OCI-LY1 (cell line): Measurements from ENCODE around the gene RILPL2.

ENCODE experiments used
- H2AFZ ChIP-seq: fragments of 200-600 bp; sonication (generic), shearing (Covaris generic); 2 replicates; pipeline ENCODE4 v1.6.0; 2014; ENCODE audit warnings: antibody characterized with exemption, mild to moderate bottlenecking, low read length
- H3F3A ChIP-seq: fragments of 200-600 bp; sonication (generic), shearing (Covaris generic); 2 replicates; pipeline ENCODE4 v1.6.0; 2014; ENCODE audit warnings: mild to moderate bottlenecking, antibody characterized with exemption, low read length, moderate library complexity; ENCODE audit not compliant: insufficient read depth
- H3K27ac ChIP-seq: fragments of 200-600 bp; sonication (generic); 2 replicates; pipeline ENCODE4 v1.5.1; 2014; ENCODE audit warnings: low read length, mixed run types, mild to moderate bottlenecking, low read depth; ENCODE audit not compliant: poor library complexity, severe bottlenecking
- H3K27me3 ChIP-seq: fragments of 200-600 bp; sonication (generic); 2 replicates; pipeline ENCODE4 v1.6.0; 2014; ENCODE audit warnings: antibody characterized with exemption, mild to moderate bottlenecking, low read length, moderate library complexity; ENCODE audit not compliant: insufficient read depth
- H3K36me3 ChIP-seq: fragments of 200-600 bp; sonication (generic); 2 replicates; pipeline ENCODE4 v1.6.1; 2014; ENCODE audit warnings: mild to moderate bottlenecking, antibody characterized with exemption, low read length, moderate library complexity, mixed read lengths; ENCODE audit not compliant: insufficient read depth
- H3K4me1 ChIP-seq: fragments of 200-600 bp; sonication (generic); 2 replicates; pipeline ENCODE4 v1.5.1; 2014; ENCODE audit warnings: mild to moderate bottlenecking, low read length, moderate library complexity; ENCODE audit not compliant: insufficient read depth, severe bottlenecking
- H3K4me2 ChIP-seq: fragments of 200-600 bp; sonication (generic), shearing (Covaris generic); 2 replicates; pipeline ENCODE4 v1.6.1; 2014; ENCODE audit warnings: low read length
- H3K4me3 ChIP-seq: fragments of 200-600 bp; sonication (generic); 2 replicates; pipeline ENCODE4 v1.5.1; 2014; ENCODE audit warnings: low read length, low read depth, mild to moderate bottlenecking, mixed read lengths; ENCODE audit not compliant: poor library complexity, severe bottlenecking
- H3K79me2 ChIP-seq: fragments of 200-600 bp; shearing (Covaris generic); 2 replicates; pipeline ENCODE4 v1.6.1; 2016; ENCODE audit warnings: mixed run types, low read length, mixed read lengths; ENCODE audit not compliant: insufficient read depth
- H3K9ac ChIP-seq: fragments of 200-600 bp; sonication (generic), shearing (Covaris generic); 2 replicates; pipeline ENCODE4 v1.6.1; 2014; ENCODE audit warnings: mild to moderate bottlenecking, low read length, mixed read lengths
- H3K9me2 ChIP-seq: fragments of 200-600 bp; sonication (generic), shearing (Covaris generic); 2 replicates; pipeline ENCODE4 v1.6.1; 2014; ENCODE audit warnings: low read depth, mild to moderate bottlenecking, low read length, mixed read lengths
- H3K9me3 ChIP-seq: fragments of 200-600 bp; shearing (Covaris generic); 2 replicates; pipeline ENCODE4 v1.6.1; 2014; ENCODE audit warnings: low read length, mixed read lengths
- H4K20me1 ChIP-seq: fragments of 200-600 bp; sonication (generic), shearing (Covaris generic); 2 replicates; pipeline ENCODE4 v1.6.0; 2016; ENCODE audit warnings: mild to moderate bottlenecking, low read length; ENCODE audit not compliant: insufficient read depth
- EZH2 ChIP-seq: fragments of 200-600 bp; sonication (generic), shearing (Covaris generic); IDR thresholded peaks from 2 replicates; pipeline ENCODE4 v1.8.0; 2017; ENCODE audit warnings: borderline replicate concordance, mixed run types, mild to moderate bottlenecking, antibody characterized with exemption, low read length, moderate library complexity, mixed read lengths
- TF ChIP-seq, protein P1 (sequence below): fragments of 200-600 bp; sonication (generic), shearing (Covaris generic); IDR thresholded peaks from 2 replicates; pipeline ENCODE4 v1.5.1; 2017; ENCODE audit warnings: mild to moderate bottlenecking, antibody characterized with exemption, low read length, moderate library complexity, mixed read lengths

RILPL2 gene

DNA sequence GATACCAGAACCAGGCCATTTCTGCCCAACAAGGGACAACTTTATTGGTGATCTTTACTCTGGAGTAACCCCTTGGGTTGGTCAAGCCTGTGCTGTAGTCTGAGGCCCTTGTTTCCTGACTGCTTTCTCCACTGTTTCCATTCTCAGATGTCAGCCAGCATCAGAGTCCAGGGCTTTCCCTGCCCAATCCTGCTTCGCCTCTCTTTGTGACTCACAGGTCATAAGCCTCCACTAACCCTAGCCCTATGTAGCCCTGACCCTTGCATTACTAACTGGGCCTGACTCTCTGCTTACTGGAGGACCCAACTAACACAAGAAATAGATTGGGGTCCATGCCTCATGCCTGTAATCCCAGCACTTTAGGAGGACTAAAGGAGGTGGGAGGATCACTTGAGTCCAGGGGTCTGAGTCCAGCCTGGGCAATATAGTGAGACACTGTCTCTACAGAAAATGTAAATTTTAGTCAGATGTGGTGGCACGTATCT, 12.8 kb upstream of the RILPL2 start:
- no peaks in the 10 kb centered on the region for H3K27me3 ChIP-seq
- no peaks in the 10 kb centered on the region for H3K9me2 ChIP-seq
- no peaks in the 10 kb centered on the region for H3K79me2 ChIP-seq
- H3K9ac ChIP-seq = no peak overlapping the region
- no peak overlapping the region for H3K27ac ChIP-seq
- peaks cover 21% of the 10 kb centered on the region for H3K4me1 ChIP-seq
- H3K4me3 ChIP-seq = no peak overlapping the region
- H2AFZ ChIP-seq = no peak overlapping the region
- TF ChIP-seq, protein P1, sequence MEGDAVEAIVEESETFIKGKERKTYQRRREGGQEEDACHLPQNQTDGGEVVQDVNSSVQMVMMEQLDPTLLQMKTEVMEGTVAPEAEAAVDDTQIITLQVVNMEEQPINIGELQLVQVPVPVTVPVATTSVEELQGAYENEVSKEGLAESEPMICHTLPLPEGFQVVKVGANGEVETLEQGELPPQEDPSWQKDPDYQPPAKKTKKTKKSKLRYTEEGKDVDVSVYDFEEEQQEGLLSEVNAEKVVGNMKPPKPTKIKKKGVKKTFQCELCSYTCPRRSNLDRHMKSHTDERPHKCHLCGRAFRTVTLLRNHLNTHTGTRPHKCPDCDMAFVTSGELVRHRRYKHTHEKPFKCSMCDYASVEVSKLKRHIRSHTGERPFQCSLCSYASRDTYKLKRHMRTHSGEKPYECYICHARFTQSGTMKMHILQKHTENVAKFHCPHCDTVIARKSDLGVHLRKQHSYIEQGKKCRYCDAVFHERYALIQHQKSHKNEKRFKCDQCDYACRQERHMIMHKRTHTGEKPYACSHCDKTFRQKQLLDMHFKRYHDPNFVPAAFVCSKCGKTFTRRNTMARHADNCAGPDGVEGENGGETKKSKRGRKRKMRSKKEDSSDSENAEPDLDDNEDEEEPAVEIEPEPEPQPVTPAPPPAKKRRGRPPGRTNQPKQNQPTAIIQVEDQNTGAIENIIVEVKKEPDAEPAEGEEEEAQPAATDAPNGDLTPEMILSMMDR = no peak
- TF ChIP-seq EZH2 = no peak
- no peaks in the 10 kb centered on the region for H4K20me1 ChIP-seq
- H3K36me3 ChIP-seq = no peaks in the 10 kb centered on the region
- H3K4me2 ChIP-seq = no peak overlapping the region
- no peaks in the 10 kb centered on the region for H3F3A ChIP-seq
- H3K9me3 ChIP-seq = no peaks in the 10 kb centered on the region

DNA sequence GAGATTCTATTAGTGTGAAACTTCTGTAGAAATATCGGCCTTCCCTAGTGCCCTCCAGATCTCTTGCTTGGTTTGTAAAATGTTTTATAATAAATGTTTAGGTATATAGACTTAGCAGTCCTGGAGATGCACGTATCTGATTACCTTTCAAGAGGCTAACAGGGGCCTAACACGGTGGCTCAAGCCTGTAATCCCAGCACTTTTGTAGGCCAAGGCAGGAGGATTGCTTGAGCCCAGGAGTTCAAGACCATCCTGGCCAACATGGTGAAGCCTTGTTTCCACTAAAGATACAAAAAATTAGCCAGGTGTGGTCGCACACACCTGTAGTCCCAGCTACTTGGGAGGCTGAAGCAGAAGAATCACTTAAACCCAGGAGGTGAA, 9.8 kb upstream of the RILPL2 start:
- Histone ChIP-seq H3K9me2 (no peaks in the 10 kb centered on the region), H3K4me2 (peak overlapping the region; percentile 41), H2AFZ (peak overlapping the region; percentile 14; the same call in 1 of the 2 replicates), H3K79me2 (no peaks in the 10 kb centered on the region), H3K4me3 (no peak overlapping the region), H4K20me1 (no peaks in the 10 kb centered on the region), H3K9me3 (no peaks in the 10 kb centered on the region), H3F3A (no peaks in the 10 kb centered on the region), H3K36me3 (no peaks in the 10 kb centered on the region), H3K4me1 (peaks cover 30% of the 10 kb centered on the region), H3K27ac (peak overlapping the region; percentile 29), H3K27me3 (no peaks in the 10 kb centered on the region), H3K9ac (no peak overlapping the region)
- no peak for TF ChIP-seq EZH2
- TF ChIP-seq, protein P1 = no peak

DNA sequence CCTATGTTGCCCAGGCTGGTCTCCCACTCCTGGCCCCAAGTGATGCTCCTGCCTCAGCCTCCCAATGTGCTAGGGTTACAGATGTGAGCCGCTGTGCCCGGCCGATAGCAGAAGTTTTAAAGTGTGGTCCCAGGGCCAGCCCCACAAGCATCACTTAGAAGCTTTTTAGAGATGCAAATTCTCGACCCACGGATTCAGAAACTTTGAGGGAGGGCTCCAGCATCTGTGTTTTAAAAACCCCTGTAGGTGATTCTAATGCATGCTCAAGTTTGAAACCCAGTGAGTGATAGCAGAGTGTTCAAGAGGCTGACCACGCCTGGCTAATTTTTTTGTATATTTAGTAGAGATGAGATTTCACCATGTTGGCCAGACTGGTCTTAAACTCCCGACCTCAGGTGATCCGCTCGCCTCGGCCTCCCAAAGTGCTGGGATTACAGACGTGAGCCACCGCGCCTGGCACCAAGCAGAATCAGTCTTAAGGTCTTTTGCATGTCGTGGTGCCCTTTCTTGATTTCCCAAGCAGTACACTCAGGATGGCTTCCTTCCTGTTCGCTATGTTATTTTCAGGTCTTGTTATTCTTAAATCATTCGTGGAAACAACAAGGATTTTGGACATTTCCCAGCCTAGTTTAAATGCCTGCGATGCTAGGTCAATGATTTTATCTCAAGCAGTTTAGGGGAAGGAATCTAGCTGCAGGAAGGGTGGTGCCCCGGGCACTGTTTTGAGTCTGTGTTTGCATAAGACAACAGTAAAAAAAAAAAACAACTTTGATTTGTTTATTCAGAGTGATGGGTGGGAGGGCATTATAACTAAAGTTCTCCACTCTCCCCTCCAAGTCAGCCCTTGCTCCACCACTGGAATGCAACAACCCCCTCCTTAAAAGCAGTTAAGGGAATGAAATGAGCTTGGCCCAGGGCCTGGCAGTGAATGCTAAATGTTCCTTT, 9.2 kb upstream of the RILPL2 start:
- Histone ChIP-seq H3K4me1 (peaks cover 30% of the 10 kb centered on the region), H3K9me3 (no peaks in the 10 kb centered on the region), H4K20me1 (no peaks in the 10 kb centered on the region), H3K4me2 (peak overlapping the region; percentile 41), H3K27me3 (no peaks in the 10 kb centered on the region), H3K9ac (peak overlapping the region; percentile 3; the same call in 1 of the 2 replicates), H3K36me3 (no peaks in the 10 kb centered on the region), H3F3A (no peaks in the 10 kb centered on the region), H3K27ac (peak overlapping the region; percentile 29), H3K4me3 (peak overlapping the region; percentile 1), H3K9me2 (no peaks in the 10 kb centered on the region), H3K79me2 (no peaks in the 10 kb centered on the region), H2AFZ (peak overlapping the region; percentile 14; the same call in 1 of the 2 replicates)
- no peak for TF ChIP-seq EZH2
- TF ChIP-seq, protein P1 = no peak
